GM19452 (cell line): Measurements from ENCODE around the gene MAP2K6.

Experiments used
- ATAC-seq: cut with Tn5 transposase; IDR thresholded peaks from one replicate; pipeline ENCODE4 v1.9.1; 2021; ENCODE audit not compliant: unreplicated experiment

MAP2K6 gene

GRCh38 chr17:69574257-69575197 lies 160.0 kb downstream of the MAP2K6 start:
- no peak for ATAC-seq

- no peak for ATAC-seq
These were observed 160.9 kb downstream of the MAP2K6 start for GRCh38 chr17:69575346-69575761.

DNA sequence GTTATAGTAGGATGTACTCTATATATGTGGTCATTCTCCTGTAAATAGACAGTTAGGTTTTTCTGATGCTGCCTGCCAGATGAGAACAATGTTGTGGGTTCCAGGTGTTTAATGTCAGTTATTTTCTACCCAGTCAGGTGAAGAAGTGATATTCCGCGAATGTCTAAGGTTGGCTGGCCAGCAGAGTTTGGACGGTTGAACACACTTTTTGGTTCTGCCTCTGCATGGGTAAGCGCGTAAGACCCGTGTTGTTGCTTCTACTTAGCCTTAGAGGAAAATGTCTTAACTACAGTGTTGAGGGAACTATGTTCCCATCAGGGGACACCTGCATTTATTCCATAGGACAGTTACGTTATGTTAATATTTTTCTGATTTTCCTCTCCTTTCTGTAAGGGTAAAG lies 162.6 kb downstream of the MAP2K6 start:
- no peak for ATAC-seq

DNA sequence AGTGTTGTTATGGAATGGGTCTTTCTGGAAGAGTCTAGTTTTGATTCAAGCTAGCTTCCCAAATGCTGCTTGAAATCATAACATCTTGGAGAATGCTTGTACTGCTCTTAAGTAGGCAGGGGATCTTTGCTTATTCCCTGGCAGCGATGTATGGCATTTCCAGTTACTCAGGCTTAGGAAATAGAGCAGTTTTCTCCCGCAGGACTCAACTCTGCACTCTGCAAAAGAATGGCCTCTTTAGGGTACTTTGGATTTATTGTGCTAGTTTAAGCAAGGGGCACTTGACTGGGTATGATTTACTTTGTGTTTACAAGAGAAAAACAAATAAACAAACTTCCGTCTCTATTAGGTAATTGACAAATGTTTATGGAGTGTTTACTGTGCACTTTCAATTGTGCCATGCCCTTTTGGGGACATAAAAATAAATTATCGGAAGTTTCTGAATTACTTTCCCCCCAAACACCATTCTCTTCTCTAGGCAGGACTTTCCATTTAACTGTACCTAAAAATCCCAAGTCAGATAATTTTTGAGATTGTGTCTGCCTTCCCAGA lies 164.0 kb downstream of the MAP2K6 start:
- no peak for ATAC-seq

GRCh38 chr17:69579961-69580677 lies 165.6 kb downstream of the MAP2K6 start:
- no peak for ATAC-seq

- ATAC-seq, result peak; percentile 88
These were observed 166.8 kb downstream of the MAP2K6 start for GRCh38 chr17:69581061-69581961.

- ATAC-seq, result no peak
These were observed 173.8 kb downstream of the MAP2K6 start for GRCh38 chr17:69588316-69588715.

- ATAC-seq, result no peak
These were observed 174.3 kb downstream of the MAP2K6 start for GRCh38 chr17:69588827-69589239.

DNA sequence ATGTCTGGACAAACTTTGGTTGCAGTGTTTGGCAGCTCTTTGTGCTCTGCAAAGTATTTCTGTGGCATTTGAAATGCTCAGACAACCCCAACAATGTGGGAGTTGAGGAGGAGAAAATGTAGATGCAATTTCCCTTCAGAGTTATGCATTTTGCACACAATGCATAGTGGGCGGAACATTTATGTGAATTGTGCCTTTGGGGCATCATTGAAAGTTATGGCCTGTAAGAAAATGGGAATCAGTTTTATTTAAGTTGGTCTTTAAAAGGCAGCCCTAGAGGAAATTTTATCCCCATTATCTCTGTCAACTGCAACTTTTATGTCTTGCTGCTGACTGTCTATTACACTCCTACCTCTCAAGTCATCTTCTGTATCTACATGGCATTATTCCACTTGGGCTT lies 176.2 kb downstream of the MAP2K6 start:
- ATAC-seq, result no peak

- no peak for ATAC-seq
These were observed 178.3 kb downstream of the MAP2K6 start for GRCh38 chr17:69592692-69593350.

DNA sequence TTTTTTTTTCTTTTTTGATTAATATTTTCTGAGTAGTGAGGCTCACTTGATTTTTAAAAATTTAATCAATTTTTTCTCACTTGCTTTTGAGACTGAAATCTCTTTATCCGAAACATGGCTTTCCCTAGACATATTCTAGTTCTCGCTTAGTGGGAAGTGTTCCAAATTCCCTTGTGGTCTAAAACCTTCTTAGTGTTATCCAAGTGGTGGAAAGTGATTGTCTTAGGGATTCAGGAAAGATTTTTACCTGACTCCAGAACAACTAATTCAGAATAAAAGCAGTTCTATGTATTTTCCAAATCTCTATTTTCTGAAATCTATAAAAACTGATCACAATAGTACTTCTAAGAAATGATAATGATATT lies 178.8 kb downstream of the MAP2K6 start:
- no peak for ATAC-seq

GRCh38 chr17:69593716-69594115 lies 179.2 kb downstream of the MAP2K6 start:
- ATAC-seq, result no peak

DNA sequence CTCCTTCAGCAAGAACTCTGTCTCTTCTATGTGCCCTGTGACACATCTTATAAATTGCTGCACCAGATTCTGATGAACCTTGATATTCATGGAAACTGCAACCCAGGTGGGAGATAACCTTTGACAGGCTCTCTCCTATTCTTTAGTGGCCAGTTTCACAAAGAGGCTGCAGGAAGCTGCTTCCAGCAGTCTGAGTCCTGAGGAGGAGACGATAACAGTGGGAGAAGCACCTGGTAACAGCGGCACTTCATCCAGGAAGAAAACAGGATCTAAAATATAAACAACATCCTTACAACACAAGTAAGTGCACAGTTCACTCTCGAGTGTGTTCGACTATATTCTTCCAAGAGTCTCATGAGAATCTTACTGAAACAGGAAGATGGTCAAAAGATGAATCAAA lies 180.1 kb downstream of the MAP2K6 start:
- ATAC-seq, result no peak

DNA sequence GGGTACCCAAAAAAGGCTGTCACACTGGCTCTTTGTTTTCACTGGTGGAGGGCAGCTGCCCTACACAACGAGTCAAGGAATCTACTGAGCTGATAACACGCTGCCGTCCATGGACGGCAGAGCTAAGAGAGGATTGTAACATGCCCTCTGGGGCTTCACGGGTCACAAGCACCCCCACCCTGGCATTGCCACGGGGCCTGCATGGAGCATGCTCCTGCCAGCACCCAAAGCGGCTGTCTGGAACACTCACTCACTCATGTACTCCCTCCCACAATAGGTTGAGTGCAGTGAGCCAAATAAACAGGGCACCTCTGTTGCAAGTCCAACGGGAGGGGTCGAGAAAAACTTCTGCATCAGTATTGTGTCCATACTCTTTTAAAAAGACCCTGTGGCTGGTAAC lies 181.6 kb downstream of the MAP2K6 start:
- ATAC-seq, result no peak

DNA sequence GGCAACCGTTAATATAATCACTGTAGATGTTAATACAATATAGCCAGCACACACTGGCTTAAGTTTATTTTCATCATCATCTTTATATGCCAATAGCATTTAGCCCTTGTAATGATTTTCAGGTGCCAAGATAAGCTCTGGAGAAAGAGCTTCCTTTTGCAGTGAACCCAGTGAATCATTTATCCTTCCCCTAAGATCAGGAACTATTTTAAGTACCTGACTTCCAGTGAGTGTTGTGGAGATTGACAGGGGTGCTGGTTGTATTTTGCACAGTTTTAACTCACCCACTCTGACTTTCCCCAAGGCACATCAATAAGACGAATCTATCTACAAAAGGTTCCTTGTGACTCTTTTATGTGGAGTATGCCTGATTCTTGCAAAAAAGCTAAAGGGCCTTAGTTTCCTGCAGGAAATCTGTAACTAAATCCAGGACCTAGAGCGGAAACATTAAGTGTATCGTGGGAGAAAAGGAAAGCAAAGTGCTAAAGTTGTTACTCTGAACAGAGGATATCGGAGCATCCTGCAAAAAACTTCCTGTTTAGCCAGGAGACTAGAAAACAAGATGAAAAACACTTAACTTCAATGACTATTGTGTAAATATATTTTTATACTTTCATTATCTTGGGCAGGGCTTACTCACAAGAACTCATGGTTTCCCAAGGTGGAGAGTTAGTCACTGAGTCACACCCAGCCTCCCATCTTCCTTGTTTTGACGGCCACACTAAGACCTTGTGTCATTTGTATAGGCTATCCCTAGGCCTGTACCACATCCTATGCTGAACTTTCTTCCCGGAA lies 183.6 kb downstream of the MAP2K6 start:
- ATAC-seq, result no peak

- no peak for ATAC-seq
These were observed 188.5 kb downstream of the MAP2K6 start for GRCh38 chr17:69602972-69603371.
